ENCODE measurements around the gene CHAMP1.

GRCh38 chr13:114269281-114269770 lies 45.0 kb upstream of the CHAMP1 start:
- no peak for TF ChIP-seq CTCF (IDR thresholded peaks at IDR 0.05)
- no peak for TF ChIP-seq EP300 (IDR thresholded peaks at IDR 0.05)
